Astrocyte of the cerebellum (primary cell): ENCODE results near the gene MAPK14.
A peak's percentile ranks its signal among the peaks of the same experiment; 100 is the strongest.

Experiments
- DNase-seq: peaks from one replicate; pipeline ENCODE4 v3.0.0-alpha.2; 2011; ENCODE audit warnings: low read depth
- H3K4me3 ChIP-seq: 2 replicates; pipeline ENCODE4 v1.5.1; 2011; ENCODE audit warnings: mild to moderate bottlenecking, low read depth, low read length, moderate library complexity
- in situ Hi-C: cut with HindIII; loops from 2 replicates; pipeline ENCODE4 v1.10.0; 2017; ENCODE audit warnings: low sequenced_read_pairs
- TF ChIP-seq, protein P1 (sequence below): IDR thresholded peaks from 2 replicates; pipeline ENCODE4 v1.5.1; 2012; ENCODE audit warnings: low read length, low read depth, moderate library complexity, mild to moderate bottlenecking; ENCODE audit errors: missing control alignments

MAPK14 gene

GRCh38 chr6:36154286-36154685, 126.7 kb downstream of the MAPK14 start:
- in situ Hi-C loops: no loop called here
- TF ChIP-seq, protein P1, sequence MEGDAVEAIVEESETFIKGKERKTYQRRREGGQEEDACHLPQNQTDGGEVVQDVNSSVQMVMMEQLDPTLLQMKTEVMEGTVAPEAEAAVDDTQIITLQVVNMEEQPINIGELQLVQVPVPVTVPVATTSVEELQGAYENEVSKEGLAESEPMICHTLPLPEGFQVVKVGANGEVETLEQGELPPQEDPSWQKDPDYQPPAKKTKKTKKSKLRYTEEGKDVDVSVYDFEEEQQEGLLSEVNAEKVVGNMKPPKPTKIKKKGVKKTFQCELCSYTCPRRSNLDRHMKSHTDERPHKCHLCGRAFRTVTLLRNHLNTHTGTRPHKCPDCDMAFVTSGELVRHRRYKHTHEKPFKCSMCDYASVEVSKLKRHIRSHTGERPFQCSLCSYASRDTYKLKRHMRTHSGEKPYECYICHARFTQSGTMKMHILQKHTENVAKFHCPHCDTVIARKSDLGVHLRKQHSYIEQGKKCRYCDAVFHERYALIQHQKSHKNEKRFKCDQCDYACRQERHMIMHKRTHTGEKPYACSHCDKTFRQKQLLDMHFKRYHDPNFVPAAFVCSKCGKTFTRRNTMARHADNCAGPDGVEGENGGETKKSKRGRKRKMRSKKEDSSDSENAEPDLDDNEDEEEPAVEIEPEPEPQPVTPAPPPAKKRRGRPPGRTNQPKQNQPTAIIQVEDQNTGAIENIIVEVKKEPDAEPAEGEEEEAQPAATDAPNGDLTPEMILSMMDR: no peak
- no peak for DNase-seq
- no peak overlapping the region for H3K4me3 ChIP-seq

- H3K4me3 ChIP-seq: no peak overlapping the region
- no peak for DNase-seq
- TF ChIP-seq, protein P1: no peak
- in situ Hi-C loops: no loop called here
Measured at GRCh38 chr6:36155662-36156061, 128.1 kb downstream of the MAPK14 start.

DNA sequence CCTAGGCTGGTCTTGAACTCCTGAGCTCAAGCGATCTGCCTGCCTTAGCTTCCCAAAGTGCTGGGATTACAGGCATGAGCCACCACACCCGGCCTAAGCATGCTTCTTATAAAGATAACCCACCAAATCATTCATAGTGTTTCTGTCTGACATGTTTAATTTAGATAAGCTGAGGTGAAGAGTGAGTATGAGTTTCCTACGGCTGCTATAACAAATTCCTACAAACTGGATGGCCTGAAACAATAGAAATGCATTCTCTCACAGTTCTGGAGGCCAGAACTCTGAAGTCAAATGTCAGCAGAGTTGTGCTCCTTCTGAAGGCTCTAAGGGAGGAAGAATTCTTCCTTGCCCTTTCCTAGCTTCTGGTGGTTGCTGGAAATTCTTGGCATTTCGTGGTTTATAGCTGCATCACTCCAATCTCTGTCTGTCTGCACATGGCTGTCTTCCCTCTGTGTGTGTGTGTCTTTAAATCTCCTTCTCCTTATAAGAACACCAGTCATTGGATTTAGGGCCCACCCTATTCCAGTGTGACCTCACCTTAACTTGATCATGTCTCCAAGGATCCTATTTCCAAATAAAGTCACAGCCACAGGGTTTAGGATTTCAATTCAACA, 132.6 kb downstream of the MAPK14 start:
- in situ Hi-C loops: no loop called here
- peak; percentile 11 for DNase-seq
- TF ChIP-seq, protein P1: no peak
- no peak overlapping the region for H3K4me3 ChIP-seq
